ENCODE data around the gene LALBA.
A peak's percentile ranks its signal among the peaks of the same experiment; 100 is the strongest.
"Not testable (repeated sequence)": the region's sequence is repeated elsewhere in the genome, so short reads cannot be mapped to it uniquely, and the experiment has no call there.

Gene LALBA

DNA sequence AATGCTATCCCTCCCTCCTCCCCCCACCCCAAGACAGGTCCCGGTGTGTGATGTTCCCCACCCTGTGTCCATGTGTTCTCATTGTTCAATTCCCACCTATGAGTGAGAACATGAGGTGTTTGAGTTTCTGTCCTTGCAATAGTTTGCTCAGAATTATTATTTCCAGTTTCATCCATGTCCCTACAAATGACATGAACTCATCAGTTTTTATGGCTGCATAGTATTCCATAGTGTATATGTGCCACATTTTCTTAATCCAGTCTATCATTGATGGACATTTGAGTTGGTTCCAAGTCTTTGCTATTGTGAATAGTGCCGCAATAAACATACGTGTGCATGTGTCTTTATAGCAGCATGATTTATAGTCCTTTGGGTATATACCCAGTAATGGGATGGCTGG is 22.8 kb downstream of the LALBA start:
- not testable (repeated sequence) for H3K4me3 ChIP-seq (ENCODE audit: low read length, poor library complexity, severe bottlenecking); H3K9me2 ChIP-seq (replicated peaks; ENCODE audit: low read depth, low read length); H3F3A ChIP-seq (ENCODE audit: low read depth); H3K27me3 ChIP-seq (ENCODE audit: insufficient read depth, low read length, poor library complexity, severe bottlenecking); H3K9me3 ChIP-seq (ENCODE audit: insufficient read depth, low read depth, low read length); H3K4me1 ChIP-seq (ENCODE audit: insufficient read depth, low read length, poor library complexity, severe bottlenecking); H3K79me2 ChIP-seq (ENCODE audit: insufficient read depth, low read length); H3K9ac ChIP-seq (ENCODE audit: low read depth, low read length, poor library complexity, severe bottlenecking); H3K36me3 ChIP-seq (ENCODE audit: insufficient read depth, low read length); H4K20me1 ChIP-seq (ENCODE audit: insufficient read depth, low read length, poor library complexity, severe bottlenecking); H3K4me2 ChIP-seq (ENCODE audit: low read depth, low read length, poor library complexity, severe bottlenecking); H2AFZ ChIP-seq (ENCODE audit: low read length)

DNA sequence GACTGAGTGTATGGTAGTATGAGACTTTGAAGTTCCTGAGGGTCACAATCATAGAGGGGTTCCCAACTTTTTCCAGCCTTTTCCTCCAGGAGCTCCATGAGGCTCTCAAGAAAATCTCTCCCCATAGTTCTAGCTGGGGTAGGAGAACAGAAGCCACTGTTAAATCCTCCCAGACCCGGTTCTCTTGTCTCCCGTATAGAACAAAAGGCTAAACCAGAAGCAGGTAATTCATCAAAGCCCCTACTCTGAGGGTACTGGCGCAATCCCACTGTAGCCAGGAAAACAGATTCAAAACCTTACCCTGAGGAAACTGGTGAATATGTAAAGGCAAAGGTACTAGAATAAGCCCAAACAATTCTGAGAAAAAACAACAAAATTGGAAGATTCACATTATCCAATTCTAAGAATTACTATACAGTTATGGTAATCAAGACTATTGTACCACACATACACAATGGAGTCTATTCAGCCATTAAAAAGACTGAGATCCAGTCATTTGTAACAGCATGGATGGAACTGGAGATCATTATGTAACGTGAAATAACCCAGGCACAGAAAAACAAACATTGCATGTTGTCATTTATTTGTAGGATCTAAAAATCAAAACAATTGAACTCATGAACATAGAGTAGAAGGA is 23.9 kb downstream of the LALBA start:
- H3K4me2 ChIP-seq (ENCODE audit: low read depth, low read length, poor library complexity, severe bottlenecking) = no peak overlapping the region
- no peak overlapping the region for H3K4me3 ChIP-seq (ENCODE audit: low read length, poor library complexity, severe bottlenecking)
- H3F3A ChIP-seq (ENCODE audit: low read depth) = no peaks in the 10 kb centered on the region
- no peak overlapping the region for H2AFZ ChIP-seq (ENCODE audit: low read length)
- H3K27me3 ChIP-seq (ENCODE audit: insufficient read depth, low read length, poor library complexity, severe bottlenecking) = no peaks in the 10 kb centered on the region
- H3K9me2 ChIP-seq (replicated peaks; ENCODE audit: low read depth, low read length) = no peaks in the 10 kb centered on the region
- TF ChIP-seq, protein P1, sequence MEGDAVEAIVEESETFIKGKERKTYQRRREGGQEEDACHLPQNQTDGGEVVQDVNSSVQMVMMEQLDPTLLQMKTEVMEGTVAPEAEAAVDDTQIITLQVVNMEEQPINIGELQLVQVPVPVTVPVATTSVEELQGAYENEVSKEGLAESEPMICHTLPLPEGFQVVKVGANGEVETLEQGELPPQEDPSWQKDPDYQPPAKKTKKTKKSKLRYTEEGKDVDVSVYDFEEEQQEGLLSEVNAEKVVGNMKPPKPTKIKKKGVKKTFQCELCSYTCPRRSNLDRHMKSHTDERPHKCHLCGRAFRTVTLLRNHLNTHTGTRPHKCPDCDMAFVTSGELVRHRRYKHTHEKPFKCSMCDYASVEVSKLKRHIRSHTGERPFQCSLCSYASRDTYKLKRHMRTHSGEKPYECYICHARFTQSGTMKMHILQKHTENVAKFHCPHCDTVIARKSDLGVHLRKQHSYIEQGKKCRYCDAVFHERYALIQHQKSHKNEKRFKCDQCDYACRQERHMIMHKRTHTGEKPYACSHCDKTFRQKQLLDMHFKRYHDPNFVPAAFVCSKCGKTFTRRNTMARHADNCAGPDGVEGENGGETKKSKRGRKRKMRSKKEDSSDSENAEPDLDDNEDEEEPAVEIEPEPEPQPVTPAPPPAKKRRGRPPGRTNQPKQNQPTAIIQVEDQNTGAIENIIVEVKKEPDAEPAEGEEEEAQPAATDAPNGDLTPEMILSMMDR (conservative IDR thresholded peaks at IDR 0.05; ENCODE audit: low read length) = no peak
- TF ChIP-seq EZH2phosphoT487 (IDR thresholded peaks at IDR 0.05; ENCODE audit: borderline replicate concordance) = no peak
- no peaks in the 10 kb centered on the region for H3K79me2 ChIP-seq (ENCODE audit: insufficient read depth, low read length)
- no peaks in the 10 kb centered on the region for H3K4me1 ChIP-seq (ENCODE audit: insufficient read depth, low read length, poor library complexity, severe bottlenecking)
- H3K9me3 ChIP-seq (ENCODE audit: insufficient read depth, low read depth, low read length) = no peaks in the 10 kb centered on the region
- no peaks in the 10 kb centered on the region for H3K36me3 ChIP-seq (ENCODE audit: insufficient read depth, low read length)
- H3K9ac ChIP-seq (ENCODE audit: low read depth, low read length, poor library complexity, severe bottlenecking) = no peak overlapping the region
- H4K20me1 ChIP-seq (ENCODE audit: insufficient read depth, low read length, poor library complexity, severe bottlenecking) = no peaks in the 10 kb centered on the region

DNA sequence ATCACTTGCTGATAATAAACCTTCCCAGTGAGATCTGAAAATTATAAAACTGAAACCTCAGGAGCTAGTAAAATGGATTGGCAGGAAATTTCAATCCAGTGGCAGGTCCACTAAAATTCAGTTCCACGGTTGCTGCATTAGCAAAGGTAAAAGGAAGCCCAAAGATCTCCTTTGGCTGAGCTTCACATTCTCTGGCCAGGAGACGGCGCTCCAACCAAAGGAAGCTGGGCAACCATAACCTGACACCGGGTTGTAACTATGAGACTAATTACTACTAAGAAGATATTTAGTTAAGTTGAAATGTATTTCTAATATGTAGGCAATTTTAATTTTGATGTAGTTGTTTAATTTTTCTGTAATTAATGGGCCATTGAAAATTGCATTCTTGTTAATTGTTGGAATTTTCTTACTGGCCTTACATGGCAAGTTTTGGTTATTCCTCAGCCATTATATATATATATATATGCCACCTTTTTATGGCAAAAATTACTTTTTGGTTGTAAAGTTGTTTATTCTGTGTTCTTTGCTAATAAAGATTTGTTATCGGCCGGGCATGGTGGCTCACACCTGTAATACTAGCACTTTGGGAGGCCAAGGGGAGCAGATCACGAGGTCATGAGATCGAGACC is 27.4 kb downstream of the LALBA start:
- H3K4me2 ChIP-seq (ENCODE audit: low read depth, low read length, poor library complexity, severe bottlenecking) = no peak overlapping the region
- no peaks in the 10 kb centered on the region for H4K20me1 ChIP-seq (ENCODE audit: insufficient read depth, low read length, poor library complexity, severe bottlenecking)

More for the DNA sequence above, 27.4 kb downstream of the LALBA start:
- Histone ChIP-seq H3K36me3 (ENCODE audit: insufficient read depth, low read length) (no peaks in the 10 kb centered on the region), H3K79me2 (ENCODE audit: insufficient read depth, low read length) (no peaks in the 10 kb centered on the region), H3K4me3 (ENCODE audit: low read length, poor library complexity, severe bottlenecking) (no peak overlapping the region), H3K4me1 (ENCODE audit: insufficient read depth, low read length, poor library complexity, severe bottlenecking) (no peaks in the 10 kb centered on the region), H2AFZ (ENCODE audit: low read length) (peak overlapping the region; percentile 49; the same call in 1 of the 2 replicates), H3F3A (ENCODE audit: low read depth) (no peaks in the 10 kb centered on the region), H3K9me3 (ENCODE audit: insufficient read depth, low read depth, low read length) (no peaks in the 10 kb centered on the region), H3K27me3 (ENCODE audit: insufficient read depth, low read length, poor library complexity, severe bottlenecking) (no peaks in the 10 kb centered on the region), H3K9me2 (replicated peaks; ENCODE audit: low read depth, low read length) (no peaks in the 10 kb centered on the region), H3K9ac (ENCODE audit: low read depth, low read length, poor library complexity, severe bottlenecking) (no peak overlapping the region)
- TF ChIP-seq EZH2phosphoT487 (IDR thresholded peaks at IDR 0.05; ENCODE audit: borderline replicate concordance) = no peak
- TF ChIP-seq, protein P1 (conservative IDR thresholded peaks at IDR 0.05; ENCODE audit: low read length) = peak; percentile 85
